HCT116 (cell line): Measurements from ENCODE around the gene PCP4. TPM values are rescaled to one million over a fixed set of nuclear protein-coding genes. Genes with fewer than 3 reads are reported as not detected.

ENCODE experiments used
- ATAC-seq: fragments of 200-7000 bp; cut with Tn5 transposase; 2 replicates; pipeline ENCODE4 v1.9.1; 2020; ENCODE audit warnings: mild to moderate bottlenecking, moderate library complexity
- BruUV-seq: library from RNA; stranded (reverse); fragments of 400-500 nt; replicated peaks from 2 replicates; lab custom pipeline; 2021; lab: Mats Ljungman, UMichigan
- CTCF ChIA-PET: fragments of 300-600 bp; sonication (Branson Sonifier 250); formaldehyde crosslinking; loops from one replicate; lab custom pipeline; 2021; ENCODE audit warnings: antibody characterized with exemption; lab: Charles Lee
- POLR2A ChIA-PET: fragments of 300-600, 350-600 bp; sonication (Branson Sonifier 250); formaldehyde crosslinking; loops from one replicate; lab custom pipeline; 2021; ENCODE audit warnings: antibody characterized with exemption; lab: Charles Lee
- RAD21 ChIA-PET, 2 experiments: fragments of 300-600 bp; sonication (Branson Sonifier 250); formaldehyde crosslinking; loops; one replicate each; lab custom pipeline; 2023; ENCODE audit warnings: low total read pairs in 2 of 2; ENCODE audit not compliant: uncharacterized antibody in 2 of 2, unreplicated experiment in 2 of 2, low non-redundant PET in 1 of 2; lab: Charles Lee
- DNase-seq: peaks from one replicate; pipeline ENCODE4 v3.0.0-alpha.2; 2010; ENCODE audit warnings: low read depth, low spot score
- H2AFZ ChIP-seq: fragments of 200-600 bp; shearing (Covaris generic), sonication (generic); 2 replicates; pipeline ENCODE4 v1.6.1; 2017; ENCODE audit warnings: low read depth, mixed run types, mixed read lengths, antibody characterized with exemption, low read length; ENCODE audit not compliant: poor library complexity, severe bottlenecking
- H3K27ac ChIP-seq: 2 replicates; pipeline ENCODE4 v1.5.1; 2012; ENCODE audit warnings: low read depth, low read length
- H3K27me3 ChIP-seq: fragments of 200-600 bp; sonication (generic); 2 replicates; pipeline ENCODE4 v1.6.1; 2016; ENCODE audit warnings: mixed run types, low read length, mixed read lengths; ENCODE audit not compliant: insufficient read depth
- H3K36me3 ChIP-seq, 2 experiments: fragments of 200-500 bp in 1 of 2; fragments of 200-600 bp in 1 of 2; sonication (Bioruptor generic) in 1 of 2; sonication (generic) in 1 of 2; 2 replicates each; pipeline versions ENCODE4 v1.5.1 to v1.6.1; 2014 to 2016; ENCODE audit warnings: low read length in 2 of 2, inconsistent platforms in 1 of 2, mixed read lengths in 1 of 2, mixed run types in 1 of 2; ENCODE audit not compliant: insufficient read depth in 2 of 2, control insufficient read depth in 1 of 2
- H3K4me1 ChIP-seq, 2 experiments: fragments of 200-600 bp in 1 of 2; sonication (generic) in 1 of 2; 2 replicates each; pipeline versions ENCODE4 v1.5.1 to v1.6.1; 2012 to 2017; ENCODE audit warnings: low read length in 2 of 2, inconsistent platforms in 1 of 2, mild to moderate bottlenecking in 1 of 2, mixed read lengths in 1 of 2, mixed run types in 1 of 2, moderate library complexity in 1 of 2; ENCODE audit not compliant: insufficient read depth in 2 of 2, control insufficient read depth in 1 of 2
- H3K4me2 ChIP-seq: fragments of 200-600 bp; sonication (generic); 2 replicates; pipeline ENCODE4 v1.6.1; 2017; ENCODE audit warnings: mixed run types, low read length, mixed read lengths
- H3K4me3 ChIP-seq, 2 experiments: fragments of 200-600 bp in 1 of 2; sonication (generic) in 1 of 2; replicated peaks in 1 of 2; 2 replicates each; pipeline ENCODE4 v1.5.1; 2011 to 2016; ENCODE audit warnings: low read length in 2 of 2, control low read depth in 1 of 2, low read depth in 1 of 2, mild to moderate bottlenecking in 1 of 2, mixed read lengths in 1 of 2, mixed run types in 1 of 2
- H3K79me2 ChIP-seq: fragments of 200-600 bp; sonication (generic); 2 replicates; pipeline ENCODE4 v1.6.1; 2017; ENCODE audit warnings: mild to moderate bottlenecking, mixed run types, low read length, moderate library complexity, mixed read lengths; ENCODE audit not compliant: insufficient read depth
- H3K9ac ChIP-seq: fragments of 200-600 bp; sonication (generic); 2 replicates; pipeline ENCODE4 v1.6.1; 2016; ENCODE audit warnings: low read length, mixed read lengths
- H3K9me2 ChIP-seq: fragments of 200-600 bp; sonication (generic), shearing (Covaris generic); 2 replicates; pipeline ENCODE4 v1.6.1; 2017; ENCODE audit warnings: mixed run types, mild to moderate bottlenecking, moderate library complexity; ENCODE audit not compliant: insufficient read depth
- H3K9me3 ChIP-seq, 2 experiments: fragments of 200-500 bp in 1 of 2; fragments of 200-600 bp in 1 of 2; sonication (Bioruptor generic) in 1 of 2; sonication (generic) in 1 of 2; 2 replicates each; pipeline ENCODE4 v1.6.1; 2014 to 2017; ENCODE audit warnings: low read length in 2 of 2, mixed read lengths in 2 of 2, inconsistent platforms in 1 of 2, low read depth in 1 of 2, mild to moderate bottlenecking in 1 of 2, mixed run types in 1 of 2, moderate library complexity in 1 of 2; ENCODE audit not compliant: control insufficient read depth in 1 of 2, insufficient read depth in 1 of 2
- H4K20me1 ChIP-seq: fragments of 200-600 bp; sonication (generic), shearing (Covaris generic); 2 replicates; pipeline ENCODE4 v1.6.1; 2017; ENCODE audit warnings: mixed run types, mild to moderate bottlenecking, moderate library complexity; ENCODE audit not compliant: insufficient read depth
- ATF3 ChIP-seq: IDR thresholded peaks from 2 replicates; pipeline ENCODE4 v1.6.1; 2012
- EGR1 ChIP-seq: IDR thresholded peaks from 2 replicates; pipeline ENCODE4 v1.6.1; 2012; ENCODE audit warnings: low read depth
- EZH2 ChIP-seq: fragments of 200-600 bp; sonication (generic); IDR thresholded peaks from 2 replicates; pipeline ENCODE4 v1.6.1; 2017; ENCODE audit warnings: antibody characterized with exemption, mixed run types
- JUND ChIP-seq: IDR thresholded peaks from 2 replicates; pipeline ENCODE4 v1.6.1; 2012
- POLR2AphosphoS5 ChIP-seq: IDR thresholded peaks from 2 replicates; pipeline ENCODE4 v1.6.1; 2011; ENCODE audit warnings: mild to moderate bottlenecking, low read depth, low read length, moderate library complexity
- RAD21 ChIP-seq: IDR thresholded peaks from 2 replicates; pipeline ENCODE4 v1.6.1; 2012; ENCODE audit warnings: low read depth, mild to moderate bottlenecking
- REST ChIP-seq: IDR thresholded peaks from 2 replicates; pipeline ENCODE4 v1.6.1; 2012; ENCODE audit warnings: low read depth
- SIN3A ChIP-seq: IDR thresholded peaks from 2 replicates; pipeline ENCODE4 v1.6.1; 2012; ENCODE audit warnings: low read depth
- SP1 ChIP-seq: IDR thresholded peaks from 2 replicates; pipeline ENCODE4 v1.6.1; 2012; ENCODE audit warnings: low read depth
- TCF7L2 ChIP-seq: IDR thresholded peaks from 2 replicates; pipeline ENCODE4 v1.7.0; 2011; ENCODE audit warnings: borderline replicate concordance, inconsistent platforms; ENCODE audit not compliant: insufficient read depth, insufficient read length; ENCODE audit errors: extremely low read depth
- ZFX ChIP-seq: fragments of 450-650 bp; IDR thresholded peaks from 2 replicates; pipeline ENCODE4 v1.6.1; 2017
- ZNF274 ChIP-seq: fragments of 200-500 bp; sonication (Bioruptor generic); IDR thresholded peaks from 2 replicates; pipeline ENCODE4 v1.6.1; 2014; ENCODE audit warnings: mild to moderate bottlenecking, low read depth, low read length, inconsistent platforms
- intact Hi-C: fragments of 100-400 bp; cut with micrococcal nuclease; formaldehyde crosslinking; loops from 2 replicates; pipeline ENCODE4 v1.10.0; 2022
- total RNA-seq: library from RNA; stranded (reverse); gene quantifications from one replicate; pipeline ENCODE4 v1.2.1, GENCODE V29; 2021; ENCODE audit not compliant: unreplicated experiment
- TF ChIP-seq, protein P1 (sequence below), 3 experiments: fragments of 200-600 bp in 1 of 3; sonication (generic) in 1 of 3; IDR thresholded peaks in 2 of 3; conservative IDR thresholded peaks in 1 of 3; 2 replicates each; pipeline ENCODE4 v1.5.1; 2012 to 2017; ENCODE audit warnings: low read depth in 2 of 3, low read length in 2 of 3, antibody characterized with exemption in 1 of 3, borderline replicate concordance in 1 of 3, control low read depth in 1 of 3, mild to moderate bottlenecking in 1 of 3, mixed read lengths in 1 of 3, mixed run types in 1 of 3, moderate library complexity in 1 of 3; ENCODE audit not compliant: insufficient read depth in 1 of 3

PCP4 gene
- total RNA-seq, 1 experiment from 2014 or later, result not detected

DNA sequence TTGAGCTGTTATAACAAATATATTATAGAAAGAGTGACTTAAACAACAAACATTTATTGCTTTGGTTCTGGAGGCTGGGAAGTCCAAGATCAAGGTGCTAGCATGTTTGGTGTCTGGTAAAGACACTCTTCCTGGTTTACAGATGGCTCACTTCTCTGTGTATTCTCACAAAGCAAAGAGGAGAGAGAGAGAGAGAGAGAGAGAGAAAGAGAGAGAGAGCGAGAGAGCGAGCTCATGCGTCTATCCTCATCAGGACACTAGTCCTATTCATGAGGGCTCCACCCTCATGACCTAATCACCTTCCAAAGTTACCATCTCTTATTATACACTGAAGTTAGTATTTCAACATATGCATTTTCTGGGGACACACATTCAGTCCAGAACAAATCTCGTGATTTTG, 32.7 kb upstream of the PCP4 start:
- intact Hi-C loops, result no loop called here
- no TSS peak for BruUV-seq
- ChIA-PET CTCF (no interaction called here), RAD21 (no interaction called here), POLR2A (no interaction called here)
- ATAC-seq (no peak), DNase-seq (no peak)
- Histone ChIP-seq H3K9me2 (no peaks in the 10 kb centered on the region), H3K9me3 (no peaks in the 10 kb centered on the region), H3K79me2 (no peaks in the 10 kb centered on the region), H3K4me2 (no peak overlapping the region), H4K20me1 (no peaks in the 10 kb centered on the region), H3K36me3 (no peaks in the 10 kb centered on the region), H2AFZ (no peak overlapping the region), H3K4me3 (no peak overlapping the region), H3K27ac (no peak overlapping the region), H3K9ac (no peak overlapping the region), H3K4me1 (no peaks in the 10 kb centered on the region), H3K27me3 (no peaks in the 10 kb centered on the region)
- TF ChIP-seq ZFX (no peak), EZH2 (no peak), TCF7L2 (no peak)
- TF ChIP-seq, protein P1, sequence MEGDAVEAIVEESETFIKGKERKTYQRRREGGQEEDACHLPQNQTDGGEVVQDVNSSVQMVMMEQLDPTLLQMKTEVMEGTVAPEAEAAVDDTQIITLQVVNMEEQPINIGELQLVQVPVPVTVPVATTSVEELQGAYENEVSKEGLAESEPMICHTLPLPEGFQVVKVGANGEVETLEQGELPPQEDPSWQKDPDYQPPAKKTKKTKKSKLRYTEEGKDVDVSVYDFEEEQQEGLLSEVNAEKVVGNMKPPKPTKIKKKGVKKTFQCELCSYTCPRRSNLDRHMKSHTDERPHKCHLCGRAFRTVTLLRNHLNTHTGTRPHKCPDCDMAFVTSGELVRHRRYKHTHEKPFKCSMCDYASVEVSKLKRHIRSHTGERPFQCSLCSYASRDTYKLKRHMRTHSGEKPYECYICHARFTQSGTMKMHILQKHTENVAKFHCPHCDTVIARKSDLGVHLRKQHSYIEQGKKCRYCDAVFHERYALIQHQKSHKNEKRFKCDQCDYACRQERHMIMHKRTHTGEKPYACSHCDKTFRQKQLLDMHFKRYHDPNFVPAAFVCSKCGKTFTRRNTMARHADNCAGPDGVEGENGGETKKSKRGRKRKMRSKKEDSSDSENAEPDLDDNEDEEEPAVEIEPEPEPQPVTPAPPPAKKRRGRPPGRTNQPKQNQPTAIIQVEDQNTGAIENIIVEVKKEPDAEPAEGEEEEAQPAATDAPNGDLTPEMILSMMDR (IDR thresholded peaks at IDR 0.05 in 2 of 3, conservative IDR thresholded peaks at IDR 0.05 in 1 of 3; ENCODE audit: borderline replicate concordance in 1 of 3, insufficient read depth in 1 of 3, low read depth in 2 of 3, low read length in 2 of 3), result no peak

GRCh38 chr21:39837861-39838359, 29.3 kb upstream of the PCP4 start:
- Histone ChIP-seq H3K9me3 (no peaks in the 10 kb centered on the region), H3K9ac (no peak overlapping the region), H3K79me2 (no peaks in the 10 kb centered on the region), H3K4me1 (no peaks in the 10 kb centered on the region), H3K27ac (no peak overlapping the region), H3K36me3 (no peaks in the 10 kb centered on the region), H3K4me3 (no peak overlapping the region), H4K20me1 (no peaks in the 10 kb centered on the region), H2AFZ (no peak overlapping the region), H3K27me3 (no peaks in the 10 kb centered on the region), H3K4me2 (no peak overlapping the region), H3K9me2 (no peaks in the 10 kb centered on the region)
- DNase-seq (no peak), ATAC-seq (no peak)
- RAD21 ChIA-PET, result no interaction called here
- BruUV-seq, result no TSS peak
- POLR2A ChIA-PET, result no interaction called here
- TF ChIP-seq ATF3 (no peak), SP1 (no peak), POLR2AphosphoS5 (no peak), JUND (no peak), RAD21 (no peak), REST (no peak), SIN3A (no peak), ZNF274 (no peak), EGR1 (no peak)
- CTCF ChIA-PET, result no interaction called here
- intact Hi-C loops, result no loop called here
